ENCODE results near the gene PLSCR1. TPM values are rescaled to one million over a fixed set of nuclear protein-coding genes. Genes with fewer than 3 reads are reported as not detected.
A peak's percentile ranks its signal among the peaks of the same experiment; 100 is the strongest.

PLSCR1 gene
- total and polyA plus RNA-seq, 2 experiments from 2014 or later: 62.7 to 78.3 TPM

GRCh38 chr3:146575636-146576035, 31.2 kb upstream of the PLSCR1 start (continued):
- TF ChIP-seq POLR2AphosphoS5 (IDR thresholded peaks at IDR 0.05; ENCODE audit: low read depth): no peak
- TF ChIP-seq NANOG (IDR thresholded peaks at IDR 0.05; ENCODE audit: borderline replicate concordance): no peak
- no peak for TF ChIP-seq JUNB (IDR thresholded peaks at IDR 0.05; ENCODE audit: unreplicated experiment)
- no peak for TF ChIP-seq REST (IDR thresholded peaks at IDR 0.05; ENCODE audit: unreplicated experiment)
- TF ChIP-seq EZH2 (IDR thresholded peaks at IDR 0.05; ENCODE audit: low read depth, unreplicated experiment): no peak
- TF ChIP-seq ZNF331 (CRISPR knock-in tag; IDR thresholded peaks at IDR 0.05; ENCODE audit: low read depth): no peak
- TF ChIP-seq EZH2phosphoT487 (IDR thresholded peaks at IDR 0.05; ENCODE audit: unreplicated experiment): no peak

DNA sequence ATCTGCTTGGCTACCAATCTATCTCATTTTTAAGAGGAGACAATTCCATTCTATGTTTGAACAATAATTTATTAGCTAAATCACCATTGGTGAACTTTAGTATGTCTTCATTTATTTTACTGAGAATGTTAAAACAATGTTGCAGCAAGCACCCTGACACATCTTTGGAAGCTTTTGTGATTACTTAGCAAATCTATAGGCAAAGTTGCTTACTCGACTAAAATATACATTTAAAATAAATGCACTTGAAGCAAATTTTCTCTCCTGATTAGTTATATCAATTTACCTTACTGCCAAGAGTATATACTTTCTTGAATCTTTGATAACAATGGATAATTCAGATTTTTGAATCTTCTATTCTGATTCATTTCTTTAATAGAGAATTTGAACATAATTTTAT, 29.8 kb upstream of the PLSCR1 start:
- Histone ChIP-seq H3K36me3 (ENCODE audit: insufficient read depth) (no peaks in the 10 kb centered on the region), H3K27ac (ENCODE audit: low read depth) (no peak overlapping the region), H3K4me3 (no peak overlapping the region), H3K4me1 (ENCODE audit: insufficient read depth) (peaks cover 4% of the 10 kb centered on the region), H3K4me2 (no peak overlapping the region), H3F3A (replicated peaks; ENCODE audit: low read depth) (no peaks in the 10 kb centered on the region), H4K20me1 (replicated peaks; ENCODE audit: insufficient read depth) (no peaks in the 10 kb centered on the region), H3K9me2 (ENCODE audit: insufficient read depth) (no peaks in the 10 kb centered on the region), H3K27me3 (ENCODE audit: insufficient read depth) (no peaks in the 10 kb centered on the region), H3K79me2 (replicated peaks; ENCODE audit: insufficient read depth) (no peaks in the 10 kb centered on the region), H2AFZ (no peak overlapping the region)
- Mint-ChIP-seq H3K27me3 (ENCODE audit: insufficient read depth, low read depth, poor library complexity) (peaks cover 2% of the 10 kb centered on the region), H3K4me1 (peaks cover 4% of the 10 kb centered on the region), H3K36me3 (ENCODE audit: low read depth) (no peaks in the 10 kb centered on the region), H3K27ac (peak overlapping the region; percentile 7; the same call in 1 of the 2 replicates), H3K4me3 (no peak overlapping the region), H3K9me3 (no peaks in the 10 kb centered on the region; the same call in 2 of the 3 replicates)
- no peak for ATAC-seq
- no peak for DNase-seq (ENCODE audit: low spot score)
- TF ChIP-seq CREB1 (CRISPR knock-in tag; IDR thresholded peaks at IDR 0.05; ENCODE audit: low read depth) (no peak), ZNF331 (CRISPR knock-in tag; IDR thresholded peaks at IDR 0.05; ENCODE audit: low read depth) (no peak), POLR2AphosphoS5 (IDR thresholded peaks at IDR 0.05; ENCODE audit: low read depth) (no peak), STAT1 (IDR thresholded peaks at IDR 0.05; ENCODE audit: unreplicated experiment) (no peak), NANOG (IDR thresholded peaks at IDR 0.05; ENCODE audit: borderline replicate concordance) (no peak), ZNF114 (CRISPR knock-in tag; IDR thresholded peaks at IDR 0.05) (no peak), EZH2phosphoT487 (IDR thresholded peaks at IDR 0.05; ENCODE audit: unreplicated experiment) (no peak), JUNB (IDR thresholded peaks at IDR 0.05; ENCODE audit: unreplicated experiment) (no peak), EZH2 (IDR thresholded peaks at IDR 0.05; ENCODE audit: low read depth, unreplicated experiment) (no peak), REST (IDR thresholded peaks at IDR 0.05; ENCODE audit: unreplicated experiment) (no peak)
- TF ChIP-seq, protein P1, sequence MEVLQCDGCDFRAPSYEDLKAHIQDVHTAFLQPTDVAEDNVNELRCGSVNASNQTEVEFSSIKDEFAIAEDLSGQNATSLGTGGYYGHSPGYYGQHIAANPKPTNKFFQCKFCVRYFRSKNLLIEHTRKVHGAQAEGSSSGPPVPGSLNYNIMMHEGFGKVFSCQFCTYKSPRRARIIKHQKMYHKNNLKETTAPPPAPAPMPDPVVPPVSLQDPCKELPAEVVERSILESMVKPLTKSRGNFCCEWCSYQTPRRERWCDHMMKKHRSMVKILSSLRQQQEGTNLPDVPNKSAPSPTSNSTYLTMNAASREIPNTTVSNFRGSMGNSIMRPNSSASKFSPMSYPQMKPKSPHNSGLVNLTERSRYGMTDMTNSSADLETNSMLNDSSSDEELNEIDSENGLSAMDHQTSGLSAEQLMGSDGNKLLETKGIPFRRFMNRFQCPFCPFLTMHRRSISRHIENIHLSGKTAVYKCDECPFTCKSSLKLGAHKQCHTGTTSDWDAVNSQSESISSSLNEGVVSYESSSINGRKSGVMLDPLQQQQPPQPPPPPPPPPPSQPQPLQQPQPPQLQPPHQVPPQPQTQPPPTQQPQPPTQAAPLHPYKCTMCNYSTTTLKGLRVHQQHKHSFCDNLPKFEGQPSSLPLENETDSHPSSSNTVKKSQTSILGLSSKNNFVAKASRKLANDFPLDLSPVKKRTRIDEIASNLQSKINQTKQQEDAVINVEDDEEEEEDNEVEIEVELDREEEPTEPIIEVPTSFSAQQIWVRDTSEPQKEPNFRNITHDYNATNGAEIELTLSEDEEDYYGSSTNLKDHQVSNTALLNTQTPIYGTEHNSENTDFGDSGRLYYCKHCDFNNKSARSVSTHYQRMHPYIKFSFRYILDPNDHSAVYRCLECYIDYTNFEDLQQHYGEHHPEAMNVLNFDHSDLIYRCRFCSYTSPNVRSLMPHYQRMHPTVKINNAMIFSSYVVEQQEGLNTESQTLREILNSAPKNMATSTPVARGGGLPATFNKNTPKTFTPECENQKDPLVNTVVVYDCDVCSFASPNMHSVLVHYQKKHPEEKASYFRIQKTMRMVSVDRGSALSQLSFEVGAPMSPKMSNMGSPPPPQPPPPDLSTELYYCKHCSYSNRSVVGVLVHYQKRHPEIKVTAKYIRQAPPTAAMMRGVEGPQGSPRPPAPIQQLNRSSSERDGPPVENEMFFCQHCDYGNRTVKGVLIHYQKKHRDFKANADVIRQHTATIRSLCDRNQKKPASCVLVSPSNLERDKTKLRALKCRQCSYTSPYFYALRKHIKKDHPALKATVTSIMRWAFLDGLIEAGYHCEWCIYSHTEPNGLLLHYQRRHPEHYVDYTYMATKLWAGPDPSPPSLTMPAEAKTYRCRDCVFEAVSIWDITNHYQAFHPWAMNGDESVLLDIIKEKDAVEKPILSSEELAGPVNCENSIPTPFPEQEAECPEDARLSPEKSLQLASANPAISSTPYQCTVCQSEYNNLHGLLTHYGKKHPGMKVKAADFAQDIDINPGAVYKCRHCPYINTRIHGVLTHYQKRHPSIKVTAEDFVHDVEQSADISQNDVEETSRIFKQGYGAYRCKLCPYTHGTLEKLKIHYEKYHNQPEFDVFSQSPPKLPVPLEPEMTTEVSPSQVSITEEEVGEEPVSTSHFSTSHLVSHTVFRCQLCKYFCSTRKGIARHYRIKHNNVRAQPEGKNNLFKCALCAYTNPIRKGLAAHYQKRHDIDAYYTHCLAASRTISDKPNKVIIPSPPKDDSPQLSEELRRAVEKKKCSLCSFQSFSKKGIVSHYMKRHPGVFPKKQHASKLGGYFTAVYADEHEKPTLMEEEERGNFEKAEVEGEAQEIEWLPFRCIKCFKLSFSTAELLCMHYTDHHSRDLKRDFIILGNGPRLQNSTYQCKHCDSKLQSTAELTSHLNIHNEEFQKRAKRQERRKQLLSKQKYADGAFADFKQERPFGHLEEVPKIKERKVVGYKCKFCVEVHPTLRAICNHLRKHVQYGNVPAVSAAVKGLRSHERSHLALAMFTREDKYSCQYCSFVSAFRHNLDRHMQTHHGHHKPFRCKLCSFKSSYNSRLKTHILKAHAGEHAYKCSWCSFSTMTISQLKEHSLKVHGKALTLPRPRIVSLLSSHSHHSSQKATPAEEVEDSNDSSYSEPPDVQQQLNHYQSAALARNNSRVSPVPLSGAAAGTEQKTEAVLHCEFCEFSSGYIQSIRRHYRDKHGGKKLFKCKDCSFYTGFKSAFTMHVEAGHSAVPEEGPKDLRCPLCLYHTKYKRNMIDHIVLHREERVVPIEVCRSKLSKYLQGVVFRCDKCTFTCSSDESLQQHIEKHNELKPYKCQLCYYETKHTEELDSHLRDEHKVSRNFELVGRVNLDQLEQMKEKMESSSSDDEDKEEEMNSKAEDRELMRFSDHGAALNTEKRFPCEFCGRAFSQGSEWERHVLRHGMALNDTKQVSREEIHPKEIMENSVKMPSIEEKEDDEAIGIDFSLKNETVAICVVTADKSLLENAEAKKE (CRISPR knock-in tag; IDR thresholded peaks at IDR 0.05): no peak
